ENCODE results near the gene COX4I1.

The COX4I1 gene

DNA sequence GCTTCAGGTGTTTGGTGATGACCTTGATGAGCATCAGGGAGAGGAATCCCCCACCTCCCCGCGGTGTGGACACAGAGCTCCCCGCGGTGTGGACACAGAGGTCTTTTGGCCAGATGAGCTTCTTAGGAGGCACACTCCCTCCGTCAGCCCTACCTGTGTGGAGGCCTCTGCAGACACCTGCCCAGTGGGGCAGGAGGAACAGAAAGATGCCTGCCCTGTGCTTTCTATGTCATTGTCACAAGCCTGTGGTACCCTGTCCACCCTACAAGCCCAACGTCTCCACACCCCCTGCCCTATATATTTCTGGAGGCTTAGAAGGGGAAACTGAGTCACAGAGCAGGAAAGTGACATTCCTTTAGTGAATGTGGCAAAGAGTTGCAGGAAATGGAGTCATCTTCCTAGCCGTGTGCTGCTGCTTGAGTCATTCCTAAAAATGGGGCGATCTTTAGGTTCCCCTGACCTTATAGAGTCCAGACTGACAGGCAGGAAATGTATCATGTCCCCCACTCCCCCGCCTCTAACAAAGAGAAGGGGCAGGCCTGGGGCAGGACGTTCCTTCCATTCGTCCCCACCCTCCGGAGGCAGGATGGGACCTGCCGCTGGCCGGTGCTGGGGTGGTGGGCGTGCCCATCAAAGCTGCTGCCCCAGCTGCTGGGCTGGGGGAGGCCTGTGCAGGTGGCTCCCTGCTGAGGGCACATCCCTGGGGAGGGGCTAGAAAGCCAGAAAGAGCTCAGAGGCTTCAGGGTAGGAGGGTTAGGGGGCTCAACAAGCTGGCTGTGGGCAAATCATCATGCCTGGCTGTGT is 47.6 kb upstream of the COX4I1 start:
- TF ChIP-seq, protein P1, sequence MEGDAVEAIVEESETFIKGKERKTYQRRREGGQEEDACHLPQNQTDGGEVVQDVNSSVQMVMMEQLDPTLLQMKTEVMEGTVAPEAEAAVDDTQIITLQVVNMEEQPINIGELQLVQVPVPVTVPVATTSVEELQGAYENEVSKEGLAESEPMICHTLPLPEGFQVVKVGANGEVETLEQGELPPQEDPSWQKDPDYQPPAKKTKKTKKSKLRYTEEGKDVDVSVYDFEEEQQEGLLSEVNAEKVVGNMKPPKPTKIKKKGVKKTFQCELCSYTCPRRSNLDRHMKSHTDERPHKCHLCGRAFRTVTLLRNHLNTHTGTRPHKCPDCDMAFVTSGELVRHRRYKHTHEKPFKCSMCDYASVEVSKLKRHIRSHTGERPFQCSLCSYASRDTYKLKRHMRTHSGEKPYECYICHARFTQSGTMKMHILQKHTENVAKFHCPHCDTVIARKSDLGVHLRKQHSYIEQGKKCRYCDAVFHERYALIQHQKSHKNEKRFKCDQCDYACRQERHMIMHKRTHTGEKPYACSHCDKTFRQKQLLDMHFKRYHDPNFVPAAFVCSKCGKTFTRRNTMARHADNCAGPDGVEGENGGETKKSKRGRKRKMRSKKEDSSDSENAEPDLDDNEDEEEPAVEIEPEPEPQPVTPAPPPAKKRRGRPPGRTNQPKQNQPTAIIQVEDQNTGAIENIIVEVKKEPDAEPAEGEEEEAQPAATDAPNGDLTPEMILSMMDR (IDR thresholded peaks at IDR 0.05): no peak
- Histone ChIP-seq H3K4me2 (ENCODE audit: low read length) (no peak overlapping the region), H3K4me1 (no peaks in the 10 kb centered on the region), H3K9me3 (ENCODE audit: control insufficient read depth, low read length) (no peaks in the 10 kb centered on the region), H3K27me3 (ENCODE audit: control insufficient read depth, insufficient read depth, low read length) (no peaks in the 10 kb centered on the region), H3K27ac (no peak overlapping the region), H2AFZ (peak overlapping the region; percentile 79), H3K4me3 (ENCODE audit: low read depth, low read length) (no peak overlapping the region), H3K36me3 (ENCODE audit: control insufficient read depth, insufficient read depth, low read length) (no peaks in the 10 kb centered on the region), H3K79me2 (no peaks in the 10 kb centered on the region), H3K9ac (no peak overlapping the region)

DNA sequence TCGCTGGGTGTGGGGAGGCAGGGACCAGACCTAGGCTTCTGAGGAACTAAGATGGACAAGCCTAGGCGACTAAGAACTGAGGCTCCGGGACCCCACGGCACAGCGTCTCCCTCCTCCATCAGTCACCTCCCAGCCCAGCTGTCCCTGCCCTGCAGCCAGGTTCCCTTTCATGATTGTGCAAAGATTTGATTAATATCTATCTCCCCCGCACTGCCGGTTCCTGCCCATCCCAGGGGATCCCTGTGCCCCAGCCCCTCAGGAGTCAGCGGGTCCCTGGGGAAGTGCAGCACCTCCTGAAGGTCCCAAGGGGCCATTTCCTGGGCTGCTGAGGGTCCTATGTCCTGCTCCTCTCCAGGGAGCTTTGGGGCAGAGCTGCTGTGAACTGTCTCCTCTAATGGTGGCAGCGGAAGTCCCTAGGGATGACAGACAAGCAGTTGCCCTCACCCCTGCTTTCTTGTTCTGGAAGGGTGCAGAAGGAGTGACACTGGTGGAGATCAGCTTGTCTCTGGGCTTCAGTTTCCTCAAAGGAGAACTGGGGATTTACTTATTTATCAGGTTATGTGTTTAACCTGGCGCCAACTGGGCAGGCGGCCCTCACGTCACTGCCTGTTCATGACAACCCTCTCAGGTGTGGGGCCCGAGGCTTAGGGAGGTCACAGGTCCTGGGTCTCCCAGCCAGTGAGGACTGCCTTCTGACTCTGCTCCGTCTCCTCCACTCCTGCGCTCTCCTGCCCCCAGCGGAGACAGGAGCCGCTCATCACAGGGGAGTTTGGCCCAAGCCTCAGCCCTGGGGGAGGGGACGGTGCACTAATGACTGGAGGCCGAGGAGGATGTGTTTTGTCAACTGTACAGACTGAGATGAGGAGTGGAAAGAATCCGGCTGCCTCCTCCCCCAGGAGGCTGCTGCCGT is 46.7 kb upstream of the COX4I1 start:
- Histone ChIP-seq H3K4me1 (no peaks in the 10 kb centered on the region), H3K27ac (no peak overlapping the region), H3K9ac (no peak overlapping the region), H3K27me3 (ENCODE audit: control insufficient read depth, insufficient read depth, low read length) (no peaks in the 10 kb centered on the region), H3K4me2 (ENCODE audit: low read length) (no peak overlapping the region), H3K9me3 (ENCODE audit: control insufficient read depth, low read length) (no peaks in the 10 kb centered on the region), H2AFZ (no peak overlapping the region), H3K36me3 (ENCODE audit: control insufficient read depth, insufficient read depth, low read length) (no peaks in the 10 kb centered on the region), H3K79me2 (no peaks in the 10 kb centered on the region), H3K4me3 (ENCODE audit: low read depth, low read length) (no peak overlapping the region)
- TF ChIP-seq, protein P1 (IDR thresholded peaks at IDR 0.05): no peak

DNA sequence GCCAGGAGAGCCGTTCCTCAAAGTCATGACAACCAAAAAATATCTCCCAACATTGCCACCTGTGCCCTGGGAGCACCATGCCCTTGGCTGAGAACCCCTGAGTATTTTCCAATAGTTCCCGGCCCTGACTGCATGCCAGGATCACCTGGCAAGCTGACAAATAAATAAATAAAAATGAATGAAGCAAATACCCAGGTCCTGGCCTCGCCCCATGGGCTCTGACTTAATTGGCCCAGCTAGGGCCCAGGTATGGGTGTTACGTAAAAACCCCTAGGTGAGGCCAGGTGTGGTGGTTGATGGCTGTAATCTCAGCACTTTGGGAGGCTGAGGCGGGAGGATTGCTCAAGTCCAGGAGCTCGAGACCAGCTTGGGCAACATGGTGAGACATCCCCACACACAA is 45.9 kb upstream of the COX4I1 start:
- Histone ChIP-seq H3K4me1 (no peaks in the 10 kb centered on the region), H3K4me3 (ENCODE audit: low read depth, low read length) (no peak overlapping the region), H3K79me2 (no peaks in the 10 kb centered on the region), H3K4me2 (ENCODE audit: low read length) (no peak overlapping the region), H3K27me3 (ENCODE audit: control insufficient read depth, insufficient read depth, low read length) (no peaks in the 10 kb centered on the region), H2AFZ (no peak overlapping the region), H3K9ac (no peak overlapping the region), H3K27ac (no peak overlapping the region), H3K9me3 (ENCODE audit: control insufficient read depth, low read length) (no peaks in the 10 kb centered on the region), H3K36me3 (ENCODE audit: control insufficient read depth, insufficient read depth, low read length) (no peaks in the 10 kb centered on the region)
- TF ChIP-seq, protein P1 (IDR thresholded peaks at IDR 0.05): no peak

DNA sequence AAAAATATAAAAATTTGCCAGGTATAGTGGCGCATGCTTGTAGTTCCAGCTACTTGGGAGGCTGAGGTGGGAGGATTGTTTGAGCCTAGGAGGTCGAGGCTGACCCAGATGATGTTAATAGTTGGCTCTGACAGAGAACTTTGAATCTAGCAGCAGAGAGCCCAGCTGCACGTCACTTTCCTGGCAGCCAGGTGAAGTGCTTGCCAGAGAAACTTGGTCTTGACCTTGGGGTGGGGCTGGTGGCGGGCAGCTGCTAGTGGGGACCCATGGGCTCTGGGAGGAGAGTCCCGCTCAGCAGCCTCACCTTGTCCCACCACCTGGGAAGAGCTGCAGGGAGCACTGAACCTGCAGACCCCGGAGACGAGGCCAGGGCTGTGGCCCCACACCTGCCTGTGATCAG is 45.5 kb upstream of the COX4I1 start:
- Histone ChIP-seq H3K27me3 (ENCODE audit: control insufficient read depth, insufficient read depth, low read length) (no peaks in the 10 kb centered on the region), H3K4me2 (ENCODE audit: low read length) (no peak overlapping the region), H3K9me3 (ENCODE audit: control insufficient read depth, low read length) (no peaks in the 10 kb centered on the region), H3K27ac (no peak overlapping the region), H3K79me2 (no peaks in the 10 kb centered on the region), H3K36me3 (ENCODE audit: control insufficient read depth, insufficient read depth, low read length) (no peaks in the 10 kb centered on the region), H2AFZ (no peak overlapping the region), H3K9ac (no peak overlapping the region), H3K4me3 (ENCODE audit: low read depth, low read length) (no peak overlapping the region), H3K4me1 (no peaks in the 10 kb centered on the region)
- TF ChIP-seq, protein P1 (IDR thresholded peaks at IDR 0.05): no peak

Data from parathyroid adenoma (tissue), 2 donors.